Measurements from ENCODE around the gene GAB2.

Gene GAB2

GRCh38 chr11:78171951-78172350, 245.7 kb downstream of the GAB2 start:
- DNase-seq (ENCODE audit: insufficient read length, low spot score), result no peak
- no peak for TF ChIP-seq SPI1 (IDR thresholded peaks at IDR 0.05; ENCODE audit: low read depth, low read length)
- TF ChIP-seq TAF1 (IDR thresholded peaks at IDR 0.05; ENCODE audit: low read depth, low read length), result no peak
- TF ChIP-seq POLR2AphosphoS5 (IDR thresholded peaks at IDR 0.05; ENCODE audit: low read depth, low read length), result no peak
- TF ChIP-seq POU2F2 (IDR thresholded peaks at IDR 0.05; ENCODE audit: low read depth, low read length), result no peak
- no peak for TF ChIP-seq POLR2A (IDR thresholded peaks at IDR 0.05; ENCODE audit: low read depth, low read length)
- no peak for TF ChIP-seq PAX5 (IDR thresholded peaks at IDR 0.05; ENCODE audit: insufficient read depth, low read length, severe bottlenecking)
- no peak for FAIRE-seq

GRCh38 chr11:78170874-78171549, 246.6 kb downstream of the GAB2 start:
- TF ChIP-seq POU2F2 (IDR thresholded peaks at IDR 0.05; ENCODE audit: low read depth, low read length), result no peak
- no peak for TF ChIP-seq SPI1 (IDR thresholded peaks at IDR 0.05; ENCODE audit: low read depth, low read length)
- TF ChIP-seq PAX5 (IDR thresholded peaks at IDR 0.05; ENCODE audit: insufficient read depth, low read length, severe bottlenecking), result no peak
- TF ChIP-seq POLR2A (IDR thresholded peaks at IDR 0.05; ENCODE audit: low read depth, low read length), result no peak
- TF ChIP-seq TAF1 (IDR thresholded peaks at IDR 0.05; ENCODE audit: low read depth, low read length), result no peak
- FAIRE-seq (no peak), DNase-seq (ENCODE audit: insufficient read length, low spot score) (no peak)

- no peak for FAIRE-seq
- TF ChIP-seq PAX5 (IDR thresholded peaks at IDR 0.05; ENCODE audit: insufficient read depth, low read length, severe bottlenecking) (no peak), POU2F2 (IDR thresholded peaks at IDR 0.05; ENCODE audit: low read depth, low read length) (no peak)
These were observed 247.2 kb downstream of the GAB2 start for GRCh38 chr11:78170413-78170812.

GRCh38 chr11:78168539-78169477, 248.8 kb downstream of the GAB2 start:
- TF ChIP-seq TAF1 (IDR thresholded peaks at IDR 0.05; ENCODE audit: low read depth, low read length), result no peak
- TF ChIP-seq SPI1 (IDR thresholded peaks at IDR 0.05; ENCODE audit: low read depth, low read length), result no peak
- no peak for TF ChIP-seq POU2F2 (IDR thresholded peaks at IDR 0.05; ENCODE audit: low read depth, low read length)
- no peak for TF ChIP-seq PAX5 (IDR thresholded peaks at IDR 0.05; ENCODE audit: insufficient read depth, low read length, severe bottlenecking)
- no peak for TF ChIP-seq POLR2AphosphoS5 (IDR thresholded peaks at IDR 0.05; ENCODE audit: low read depth, low read length)
- TF ChIP-seq POLR2A (IDR thresholded peaks at IDR 0.05; ENCODE audit: low read depth, low read length), result no peak
- no peak for FAIRE-seq
- DNase-seq (ENCODE audit: insufficient read length, low spot score), result no peak

More at GRCh38 chr11:78170413-78170812, 247.2 kb downstream of the GAB2 start:
- no peak for DNase-seq (ENCODE audit: insufficient read length, low spot score)

GRCh38 chr11:78166855-78167469, 250.7 kb downstream of the GAB2 start:
- FAIRE-seq (no peak), DNase-seq (ENCODE audit: insufficient read length, low spot score) (no peak)
- no peak for TF ChIP-seq SPI1 (IDR thresholded peaks at IDR 0.05; ENCODE audit: low read depth, low read length)
- no peak for TF ChIP-seq TAF1 (IDR thresholded peaks at IDR 0.05; ENCODE audit: low read depth, low read length)
- TF ChIP-seq POLR2A (IDR thresholded peaks at IDR 0.05; ENCODE audit: low read depth, low read length), result no peak
- TF ChIP-seq POU2F2 (IDR thresholded peaks at IDR 0.05; ENCODE audit: low read depth, low read length), result no peak
- no peak for TF ChIP-seq PAX5 (IDR thresholded peaks at IDR 0.05; ENCODE audit: insufficient read depth, low read length, severe bottlenecking)
- TF ChIP-seq POLR2AphosphoS5 (IDR thresholded peaks at IDR 0.05; ENCODE audit: low read depth, low read length), result no peak
